ENCODE data around the gene OR2T6. TPM values are rescaled to one million over a fixed set of nuclear protein-coding genes. Genes with fewer than 3 reads are reported as not detected.

OR2T6 gene
- total RNA-seq, 1 experiment from 2014 or later, result not detected

GRCh38 chr1:248359415-248359814 is 16.1 kb upstream of the OR2T6 start:
- Histone ChIP-seq H3K27me3 (replicated peaks; ENCODE audit: insufficient read depth, low read depth, low read length, poor library complexity) (peaks cover 14% of the 10 kb centered on the region), H3K27ac (ENCODE audit: low read depth, low read length, poor library complexity, severe bottlenecking) (no peak overlapping the region), H3K9me3 (ENCODE audit: low read depth, low read length, poor library complexity, severe bottlenecking) (peaks cover 1% of the 10 kb centered on the region), H3K4me3 (ENCODE audit: low read depth, low read length, poor library complexity, severe bottlenecking) (no peak overlapping the region), H3K36me3 (ENCODE audit: insufficient read depth, low read length, poor library complexity, severe bottlenecking) (no peaks in the 10 kb centered on the region), H3K4me1 (ENCODE audit: insufficient read depth, low read length, poor library complexity, severe bottlenecking) (no peaks in the 10 kb centered on the region)
- no TSS peak for BruUV-seq (replicated peaks)
- intact Hi-C loops (cut with micrococcal nuclease; ENCODE audit: unreplicated experiment), result no loop called here
- no peak for DNase-seq (ENCODE audit: low spot score)
- TF ChIP-seq CTCF (conservative IDR thresholded peaks at IDR 0.05; ENCODE audit: low read depth, low read length) (no peak), EZH2 (IDR thresholded peaks at IDR 0.05; ENCODE audit: borderline replicate concordance, low read depth, low read length, poor library complexity, severe bottlenecking) (no peak)
- ChIA-PET CTCF (no interaction called here), POLR2A (ENCODE audit: low non-redundant PET) (no interaction called here)

GRCh38 chr1:248361121-248361715 is 14.3 kb upstream of the OR2T6 start, which contains the start of gene OR2T4:
OR2T4 (plus strand) TSS chr1:248361665; CDS start chr1:248361665, 0 bp downstream.
- H3K9me3 ChIP-seq (ENCODE audit: low read depth, low read length, poor library complexity, severe bottlenecking), result peaks cover 5% of the 10 kb centered on the region
- H3K36me3 ChIP-seq (ENCODE audit: insufficient read depth, low read length, poor library complexity, severe bottlenecking), result no peaks in the 10 kb centered on the region
- ChIA-PET CTCF (no interaction called here), POLR2A (ENCODE audit: low non-redundant PET) (no interaction called here)
- H3K27me3 ChIP-seq (replicated peaks; ENCODE audit: insufficient read depth, low read depth, low read length, poor library complexity), result peaks cover 14% of the 10 kb centered on the region
- no peak for TF ChIP-seq EZH2 (IDR thresholded peaks at IDR 0.05; ENCODE audit: borderline replicate concordance, low read depth, low read length, poor library complexity, severe bottlenecking)
- TF ChIP-seq CTCF (conservative IDR thresholded peaks at IDR 0.05; ENCODE audit: low read depth, low read length), result no peak
- H3K27ac ChIP-seq (ENCODE audit: low read depth, low read length, poor library complexity, severe bottlenecking), result no peak within 1 kb of the TSS
- no peak for DNase-seq (ENCODE audit: low spot score)
- intact Hi-C loops (cut with micrococcal nuclease; ENCODE audit: unreplicated experiment), result no loop called here
- BruUV-seq (replicated peaks), result no TSS peak
- no peak within 1 kb of the TSS for H3K4me3 ChIP-seq (ENCODE audit: low read depth, low read length, poor library complexity, severe bottlenecking)
- no peaks in the 10 kb centered on the region for H3K4me1 ChIP-seq (ENCODE audit: insufficient read depth, low read length, poor library complexity, severe bottlenecking)

GRCh38 chr1:248366609-248367008 is 8.9 kb upstream of the OR2T6 start:
- POLR2A ChIA-PET (ENCODE audit: low non-redundant PET), result no interaction called here

More at GRCh38 chr1:248366609-248367008, 8.9 kb upstream of the OR2T6 start:
- Histone ChIP-seq H3K36me3 (ENCODE audit: insufficient read depth, low read length, poor library complexity, severe bottlenecking) (no peaks in the 10 kb centered on the region), H3K27ac (ENCODE audit: low read depth, low read length, poor library complexity, severe bottlenecking) (no peak overlapping the region), H3K4me3 (ENCODE audit: low read depth, low read length, poor library complexity, severe bottlenecking) (no peak overlapping the region), H3K4me1 (ENCODE audit: insufficient read depth, low read length, poor library complexity, severe bottlenecking) (no peaks in the 10 kb centered on the region), H3K27me3 (replicated peaks; ENCODE audit: insufficient read depth, low read depth, low read length, poor library complexity) (no peaks in the 10 kb centered on the region), H3K9me3 (ENCODE audit: low read depth, low read length, poor library complexity, severe bottlenecking) (peaks cover 5% of the 10 kb centered on the region)
- no TSS peak for BruUV-seq (replicated peaks)
- DNase-seq (ENCODE audit: low spot score), result no peak
- intact Hi-C loops (cut with micrococcal nuclease; ENCODE audit: unreplicated experiment), result no loop called here
- TF ChIP-seq CTCF (conservative IDR thresholded peaks at IDR 0.05; ENCODE audit: low read depth, low read length), result no peak
- TF ChIP-seq EZH2 (IDR thresholded peaks at IDR 0.05; ENCODE audit: borderline replicate concordance, low read depth, low read length, poor library complexity, severe bottlenecking), result no peak
- CTCF ChIA-PET, result no interaction called here
